Neural progenitor cell (in vitro differentiated cells): Measurements from ENCODE around the gene PLA2G4F. TPM values are rescaled to one million over a fixed set of nuclear protein-coding genes. Genes with fewer than 3 reads are reported as not detected.

Experiments
- DNase-seq: peaks from one replicate; pipeline ENCODE4 v3.0.0-alpha.2; 2016; ENCODE audit warnings: low spot score
- H2AFZ ChIP-seq: fragments of 200-600 bp; sonication (generic); replicated peaks from 2 replicates; pipeline ENCODE4 v1.6.1; 2016; ENCODE audit warnings: antibody characterized with exemption
- H3F3A ChIP-seq: fragments of 200-600 bp; sonication (generic); 2 replicates; pipeline ENCODE4 v1.6.1; 2016; ENCODE audit warnings: antibody characterized with exemption, low read depth
- H3K27ac ChIP-seq: fragments of 200-600 bp; sonication (generic); 2 replicates; pipeline ENCODE4 v1.5.1; 2016; ENCODE audit warnings: mild to moderate bottlenecking
- H3K27me3 ChIP-seq: fragments of 200-600 bp; sonication (generic); 2 replicates; pipeline ENCODE4 v1.6.1; 2016; ENCODE audit warnings: mild to moderate bottlenecking, moderate library complexity
- H3K36me3 ChIP-seq: fragments of 200-600 bp; sonication (generic); 2 replicates; pipeline ENCODE4 v1.5.1; 2016
- H3K4me1 ChIP-seq: fragments of 200-600 bp; sonication (generic); 2 replicates; pipeline ENCODE4 v1.6.1; 2016; ENCODE audit warnings: mixed run types
- H3K4me2 ChIP-seq: fragments of 200-600 bp; sonication (generic); 2 replicates; pipeline ENCODE4 v1.6.1; 2016
- H3K4me3 ChIP-seq: fragments of 200-600 bp; sonication (generic); 2 replicates; pipeline ENCODE4 v1.5.1; 2016
- H3K79me2 ChIP-seq: fragments of 200-600 bp; sonication (generic); 2 replicates; pipeline ENCODE4 v1.6.1; 2016; ENCODE audit warnings: low read depth
- H3K9ac ChIP-seq: fragments of 200-600 bp; sonication (generic); 2 replicates; pipeline ENCODE4 v1.6.1; 2016
- H3K9me3 ChIP-seq: fragments of 200-600 bp; sonication (generic); 2 replicates; pipeline ENCODE4 v1.5.1; 2016; ENCODE audit warnings: low read depth
- H4K20me1 ChIP-seq: fragments of 200-600 bp; sonication (generic); 2 replicates; pipeline ENCODE4 v1.6.1; 2016; ENCODE audit warnings: low read depth
- H3K27ac Mint-ChIP-seq: 3 replicates; pipeline ENCODE4 v1.8.0; 2021; ENCODE audit warnings: mixed read lengths
- H3K27me3 Mint-ChIP-seq: 2 replicates; pipeline ENCODE4 v1.8.0; 2022; ENCODE audit warnings: low read depth, mild to moderate bottlenecking, inconsistent platforms, moderate library complexity, mixed read lengths; ENCODE audit not compliant: insufficient read depth
- H3K36me3 Mint-ChIP-seq: 3 replicates; pipeline ENCODE4 v1.8.0; 2021; ENCODE audit warnings: mixed read lengths
- H3K4me1 Mint-ChIP-seq: 3 replicates; pipeline ENCODE4 v1.8.0; 2021; ENCODE audit warnings: mixed read lengths
- H3K4me3 Mint-ChIP-seq: 3 replicates; pipeline ENCODE4 v1.8.0; 2021; ENCODE audit warnings: mild to moderate bottlenecking, moderate library complexity, mixed read lengths
- H3K9me3 Mint-ChIP-seq: 3 replicates; pipeline ENCODE4 v1.8.0; 2020; ENCODE audit warnings: mixed read lengths
- EZH2 ChIP-seq: fragments of 200-600 bp; sonication (generic); IDR thresholded peaks from 2 replicates; pipeline ENCODE4 v1.6.1; 2017; ENCODE audit warnings: antibody characterized with exemption, mild to moderate bottlenecking, moderate library complexity
- EZH2phosphoT487 ChIP-seq: fragments of 200-600 bp; sonication (generic); IDR thresholded peaks from 2 replicates; pipeline ENCODE4 v1.6.1; 2017; ENCODE audit warnings: antibody characterized with exemption
- total RNA-seq: library from RNA; depleted of rRNA; stranded (reverse); fragments of >200 nt; gene quantifications from 2 replicates; pipeline ENCODE4 v1.2.3, GENCODE V29; 2015; ENCODE audit warnings: low replicate concordance
- TF ChIP-seq, protein P1 (sequence below): fragments of 200-600 bp; sonication (generic); IDR thresholded peaks from 2 replicates; pipeline ENCODE4 v1.5.1; 2017; ENCODE audit warnings: antibody characterized with exemption, mild to moderate bottlenecking

The PLA2G4F gene
- total RNA-seq, 1 donor from 2014 or later, result not detected

DNA sequence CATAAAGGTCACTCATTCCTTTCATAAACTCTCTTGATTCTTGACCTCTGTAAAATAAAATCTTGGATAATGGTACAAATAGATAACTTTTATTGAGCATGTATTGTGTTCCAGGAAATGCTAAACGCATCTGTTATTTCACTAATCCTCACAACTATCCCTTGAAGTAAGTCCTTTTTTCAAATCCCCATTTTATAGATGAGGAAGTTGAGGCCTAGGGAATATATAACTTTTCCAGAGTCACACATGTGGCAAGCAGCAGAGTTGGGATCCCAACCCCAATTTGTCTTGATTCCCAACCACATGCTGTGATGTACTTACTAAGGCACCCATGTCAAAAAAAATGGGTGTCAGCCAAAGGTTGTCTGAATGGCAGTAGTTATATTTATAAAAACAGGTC lies 45.4 kb upstream of the PLA2G4F start:
- peaks cover 5% of the 10 kb centered on the region for H3K36me3 Mint-ChIP-seq
- peaks cover 4% of the 10 kb centered on the region for H3K4me1 ChIP-seq
- DNase-seq, result no peak
- no peak overlapping the region for H3K27ac ChIP-seq
- TF ChIP-seq EZH2phosphoT487, result no peak
- TF ChIP-seq, protein P1, sequence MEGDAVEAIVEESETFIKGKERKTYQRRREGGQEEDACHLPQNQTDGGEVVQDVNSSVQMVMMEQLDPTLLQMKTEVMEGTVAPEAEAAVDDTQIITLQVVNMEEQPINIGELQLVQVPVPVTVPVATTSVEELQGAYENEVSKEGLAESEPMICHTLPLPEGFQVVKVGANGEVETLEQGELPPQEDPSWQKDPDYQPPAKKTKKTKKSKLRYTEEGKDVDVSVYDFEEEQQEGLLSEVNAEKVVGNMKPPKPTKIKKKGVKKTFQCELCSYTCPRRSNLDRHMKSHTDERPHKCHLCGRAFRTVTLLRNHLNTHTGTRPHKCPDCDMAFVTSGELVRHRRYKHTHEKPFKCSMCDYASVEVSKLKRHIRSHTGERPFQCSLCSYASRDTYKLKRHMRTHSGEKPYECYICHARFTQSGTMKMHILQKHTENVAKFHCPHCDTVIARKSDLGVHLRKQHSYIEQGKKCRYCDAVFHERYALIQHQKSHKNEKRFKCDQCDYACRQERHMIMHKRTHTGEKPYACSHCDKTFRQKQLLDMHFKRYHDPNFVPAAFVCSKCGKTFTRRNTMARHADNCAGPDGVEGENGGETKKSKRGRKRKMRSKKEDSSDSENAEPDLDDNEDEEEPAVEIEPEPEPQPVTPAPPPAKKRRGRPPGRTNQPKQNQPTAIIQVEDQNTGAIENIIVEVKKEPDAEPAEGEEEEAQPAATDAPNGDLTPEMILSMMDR, result no peak
- TF ChIP-seq EZH2, result no peak
- no peak overlapping the region for H2AFZ ChIP-seq
- no peaks in the 10 kb centered on the region for H3K9me3 Mint-ChIP-seq
- H3K9me3 ChIP-seq, result no peaks in the 10 kb centered on the region
- H3F3A ChIP-seq, result no peaks in the 10 kb centered on the region
- H3K36me3 ChIP-seq, result no peaks in the 10 kb centered on the region
- H4K20me1 ChIP-seq, result peaks cover 13% of the 10 kb centered on the region
- H3K9ac ChIP-seq, result no peak overlapping the region
- peaks cover 42% of the 10 kb centered on the region for H3K79me2 ChIP-seq
- H3K4me3 ChIP-seq, result no peak overlapping the region
- peaks cover 6% of the 10 kb centered on the region for H3K4me1 Mint-ChIP-seq
- H3K4me3 Mint-ChIP-seq, result no peak overlapping the region
- H3K27me3 Mint-ChIP-seq, result no peaks in the 10 kb centered on the region
- no peak overlapping the region for H3K4me2 ChIP-seq
- no peaks in the 10 kb centered on the region for H3K27me3 ChIP-seq
- no peak overlapping the region for H3K27ac Mint-ChIP-seq

DNA sequence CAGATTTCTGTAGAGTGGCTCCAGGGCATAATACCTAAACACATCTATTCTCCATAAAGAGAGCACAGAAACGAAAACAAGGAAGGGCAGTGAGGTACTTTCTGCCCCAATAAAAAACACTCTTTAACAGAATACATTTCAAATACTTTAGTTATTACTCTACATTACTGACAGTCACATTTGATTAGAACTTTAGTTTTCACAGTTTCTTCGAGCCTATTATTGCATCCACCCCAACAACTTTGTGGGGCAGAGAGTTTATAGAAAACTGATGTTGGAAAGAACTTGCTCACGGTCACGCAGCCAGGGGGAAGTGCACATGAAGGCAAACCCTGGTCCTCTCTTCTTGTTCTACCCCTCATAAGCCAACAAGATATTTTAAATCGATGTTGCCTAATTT lies 42.7 kb upstream of the PLA2G4F start:
- no peak for DNase-seq
- Histone ChIP-seq H2AFZ (no peak overlapping the region), H3K36me3 (no peaks in the 10 kb centered on the region), H3K79me2 (peaks cover 32% of the 10 kb centered on the region), H3K4me2 (no peak overlapping the region), H3K4me3 (no peak overlapping the region), H3F3A (no peaks in the 10 kb centered on the region), H3K27ac (no peak overlapping the region), H3K9ac (no peak overlapping the region), H3K27me3 (no peaks in the 10 kb centered on the region), H4K20me1 (peaks cover 13% of the 10 kb centered on the region), H3K9me3 (no peaks in the 10 kb centered on the region), H3K4me1 (no peaks in the 10 kb centered on the region)
- peaks cover 8% of the 10 kb centered on the region for H3K9me3 Mint-ChIP-seq
- no peaks in the 10 kb centered on the region for H3K27me3 Mint-ChIP-seq
- no peak overlapping the region for H3K4me3 Mint-ChIP-seq
- peaks cover 17% of the 10 kb centered on the region for H3K36me3 Mint-ChIP-seq
- TF ChIP-seq, protein P1, result no peak
- no peak for TF ChIP-seq EZH2phosphoT487
- TF ChIP-seq EZH2, result no peak
- no peaks in the 10 kb centered on the region for H3K4me1 Mint-ChIP-seq
- no peak overlapping the region for H3K27ac Mint-ChIP-seq

DNA sequence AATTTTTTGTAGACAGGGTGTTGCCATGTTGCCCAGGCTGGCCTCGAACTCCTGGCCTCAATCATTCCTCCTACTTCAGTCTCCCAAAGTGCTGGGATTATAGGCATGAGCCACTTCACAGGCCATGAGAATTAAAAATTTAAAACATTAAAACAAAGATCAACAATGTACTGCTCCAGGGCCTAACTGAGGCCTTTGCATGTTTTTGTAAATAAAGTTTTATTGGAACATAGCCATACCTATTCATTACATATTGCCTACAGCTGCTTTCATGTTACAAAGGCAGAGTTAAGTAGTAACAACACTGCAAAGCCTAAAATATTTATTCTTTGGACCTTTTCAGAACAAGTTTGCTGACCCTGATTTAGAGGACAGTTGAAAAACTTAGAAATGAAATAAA lies 42.1 kb upstream of the PLA2G4F start:
- Mint-ChIP-seq H3K27ac (no peak overlapping the region), H3K36me3 (peaks cover 17% of the 10 kb centered on the region), H3K4me1 (no peaks in the 10 kb centered on the region), H3K9me3 (peaks cover 8% of the 10 kb centered on the region), H3K4me3 (no peak overlapping the region), H3K27me3 (no peaks in the 10 kb centered on the region)
- H3K27ac ChIP-seq, result no peak overlapping the region
- H3K4me3 ChIP-seq, result no peak overlapping the region
- H3K79me2 ChIP-seq, result peaks cover 29% of the 10 kb centered on the region
- no peak overlapping the region for H3K9ac ChIP-seq
- H3F3A ChIP-seq, result no peaks in the 10 kb centered on the region
- H3K9me3 ChIP-seq, result no peaks in the 10 kb centered on the region
- TF ChIP-seq, protein P1, result no peak
- TF ChIP-seq EZH2 (no peak), EZH2phosphoT487 (no peak)
- H4K20me1 ChIP-seq, result peaks cover 13% of the 10 kb centered on the region
- no peak overlapping the region for H2AFZ ChIP-seq
- H3K27me3 ChIP-seq, result no peaks in the 10 kb centered on the region
- DNase-seq, result no peak
- peaks cover 2% of the 10 kb centered on the region for H3K36me3 ChIP-seq
- H3K4me2 ChIP-seq, result no peak overlapping the region
- no peaks in the 10 kb centered on the region for H3K4me1 ChIP-seq
